Thyroid gland (tissue), 4 donors: Measurements from ENCODE around the gene MAF. TPM values are rescaled to one million over a fixed set of nuclear protein-coding genes. Genes with fewer than 3 reads are reported as not detected.

Experiments used
- DNase-seq, 2 donors: peaks; one replicate each; pipeline ENCODE4 v3.0.0-alpha.2; 2019
- H3K27ac ChIP-seq, 3 donors: fragments of 200-600 bp; sonication (generic); 1 replicate in 2 of 3; 2 replicates in 1 of 3; pipeline ENCODE4 v1.5.1; 2016 to 2019; ENCODE audit warnings: mild to moderate bottlenecking in 1 of 3, moderate library complexity in 1 of 3
- H3K27me3 ChIP-seq: fragments of 200-600 bp; sonication (generic); one replicate; pipeline ENCODE4 v1.5.1; 2019
- H3K36me3 ChIP-seq, 2 donors: fragments of 200-600 bp; sonication (generic); one replicate each; pipeline ENCODE4 v1.5.1; 2016 to 2019
- H3K4me1 ChIP-seq, 2 donors: fragments of 200-600 bp; sonication (generic); one replicate each; pipeline ENCODE4 v1.5.1; 2017 to 2019
- H3K4me3 ChIP-seq, 3 donors: fragments of 200-600 bp; sonication (generic); replicated peaks in 1 of 3; 1 replicate in 2 of 3; 2 replicates in 1 of 3; pipeline ENCODE4 v1.5.1; 2016; ENCODE audit warnings: mild to moderate bottlenecking in 1 of 3
- H3K9me3 ChIP-seq: fragments of 200-600 bp; sonication (generic); one replicate; pipeline ENCODE4 v1.5.1; 2017
- POLR2A ChIP-seq, 2 donors: fragments of 450-650 bp; IDR thresholded peaks; one replicate each; pipeline ENCODE4 v1.6.1; 2017; ENCODE audit warnings: antibody characterized with exemption in 2 of 2, mild to moderate bottlenecking in 2 of 2, moderate library complexity in 1 of 2
- WGBS, 2 donors: methylation state at CpG; one replicate each; pipeline ENCODE4 v1.1.5; 2017; 5-methylcytosine and 5-hydroxymethylcytosine counted together
- intact Hi-C: fragments of 100-400 bp; cut with DNase I; formaldehyde crosslinking; loops from one replicate; pipeline ENCODE4 v1.15.1; 2023
- total RNA-seq, 4 donors: library from RNA; depleted of rRNA; stranded (reverse); fragments of >200 nt; gene quantifications; one replicate each; pipeline ENCODE4 v1.2.3, GENCODE V29; 2016
- TF ChIP-seq, protein P1 (sequence below), 6 experiments: fragments of 200-600 bp in 3 of 6; fragments of 450-650 bp in 3 of 6; sonication (generic) in 3 of 6; IDR thresholded peaks; one replicate each; pipeline ENCODE4 v1.5.1; 2016 to 2019; ENCODE audit warnings: antibody characterized with exemption in 6 of 6, mild to moderate bottlenecking in 2 of 6, inconsistent platforms in 1 of 6, moderate library complexity in 1 of 6

MAF gene
- total RNA-seq, 4 donors from 2014 or later = 59.7 to 158 (median 67.1) TPM

DNA sequence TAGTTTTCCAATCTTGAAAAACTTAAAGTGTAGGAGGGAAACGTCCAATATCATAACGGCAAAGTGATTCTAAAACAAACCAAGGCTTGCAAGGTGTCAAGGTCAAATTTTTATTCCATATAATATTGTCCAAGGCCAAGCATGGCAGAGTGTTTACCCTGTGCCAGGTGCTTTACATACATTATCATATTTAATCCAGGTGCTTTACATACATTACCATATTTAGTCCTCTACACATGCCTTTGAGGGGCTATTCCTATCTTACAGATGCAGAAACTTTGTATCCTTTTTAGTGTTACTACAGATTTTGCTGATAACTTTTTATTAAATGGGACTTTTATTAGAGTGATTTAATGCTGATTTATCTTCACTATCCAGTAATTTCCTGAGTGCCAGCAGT, 23.9 kb downstream of the MAF start:
- WGBS, 2 donors = 84 to 93% methylated on average over 2 of the region's 2 CpGs
- Histone ChIP-seq H3K9me3 (no peaks in the 10 kb centered on the region), H3K27me3 (no peaks in the 10 kb centered on the region), H3K36me3 (no peaks in the 10 kb centered on the region), H3K27ac (no peak overlapping the region), H3K4me3 (no peak overlapping the region), H3K4me1 (peaks cover 15 to 32% of the 10 kb centered on the region in 2 donors)
- intact Hi-C loops = no loop called here
- no peak for TF ChIP-seq POLR2A (IDR thresholded peaks at IDR 0.05)
- TF ChIP-seq, protein P1, sequence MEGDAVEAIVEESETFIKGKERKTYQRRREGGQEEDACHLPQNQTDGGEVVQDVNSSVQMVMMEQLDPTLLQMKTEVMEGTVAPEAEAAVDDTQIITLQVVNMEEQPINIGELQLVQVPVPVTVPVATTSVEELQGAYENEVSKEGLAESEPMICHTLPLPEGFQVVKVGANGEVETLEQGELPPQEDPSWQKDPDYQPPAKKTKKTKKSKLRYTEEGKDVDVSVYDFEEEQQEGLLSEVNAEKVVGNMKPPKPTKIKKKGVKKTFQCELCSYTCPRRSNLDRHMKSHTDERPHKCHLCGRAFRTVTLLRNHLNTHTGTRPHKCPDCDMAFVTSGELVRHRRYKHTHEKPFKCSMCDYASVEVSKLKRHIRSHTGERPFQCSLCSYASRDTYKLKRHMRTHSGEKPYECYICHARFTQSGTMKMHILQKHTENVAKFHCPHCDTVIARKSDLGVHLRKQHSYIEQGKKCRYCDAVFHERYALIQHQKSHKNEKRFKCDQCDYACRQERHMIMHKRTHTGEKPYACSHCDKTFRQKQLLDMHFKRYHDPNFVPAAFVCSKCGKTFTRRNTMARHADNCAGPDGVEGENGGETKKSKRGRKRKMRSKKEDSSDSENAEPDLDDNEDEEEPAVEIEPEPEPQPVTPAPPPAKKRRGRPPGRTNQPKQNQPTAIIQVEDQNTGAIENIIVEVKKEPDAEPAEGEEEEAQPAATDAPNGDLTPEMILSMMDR (IDR thresholded peaks at IDR 0.05) = no peak
- DNase-seq = no peak

DNA sequence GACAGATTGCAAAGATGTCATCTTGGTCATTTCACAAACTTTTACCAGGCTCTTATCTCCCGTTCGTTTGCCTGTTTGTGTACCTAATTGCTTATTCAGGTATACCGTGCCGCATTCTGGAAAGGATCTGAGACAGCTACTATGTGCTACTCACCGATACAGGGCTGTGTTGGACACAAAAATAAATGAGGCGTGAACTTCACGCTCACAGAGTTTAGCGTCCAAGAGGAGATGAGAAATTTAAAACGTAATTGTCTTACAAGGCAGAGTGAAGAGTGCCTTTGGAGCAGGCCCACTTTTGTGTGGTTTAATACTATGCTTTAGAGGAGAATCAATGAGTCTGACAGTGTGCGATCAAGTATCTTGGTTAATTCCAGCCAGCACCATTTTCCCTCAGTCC, 26.7 kb downstream of the MAF start:
- TF ChIP-seq, protein P1 (IDR thresholded peaks at IDR 0.05) = no peak
- TF ChIP-seq POLR2A (IDR thresholded peaks at IDR 0.05) = no peak
- Histone ChIP-seq H3K4me3 (no peak overlapping the region), H3K36me3 (no peaks in the 10 kb centered on the region), H3K9me3 (no peaks in the 10 kb centered on the region), H3K4me1 (peaks cover 3 to 9% of the 10 kb centered on the region in 2 donors), H3K27me3 (no peaks in the 10 kb centered on the region), H3K27ac (peak overlapping the region in 2 of 3 donors; percentile 13 to 32)
- no peak for DNase-seq
- WGBS, 2 donors = 65 to 71% methylated on average over 10 of the region's 10 CpGs
- intact Hi-C loops = no loop called here

DNA sequence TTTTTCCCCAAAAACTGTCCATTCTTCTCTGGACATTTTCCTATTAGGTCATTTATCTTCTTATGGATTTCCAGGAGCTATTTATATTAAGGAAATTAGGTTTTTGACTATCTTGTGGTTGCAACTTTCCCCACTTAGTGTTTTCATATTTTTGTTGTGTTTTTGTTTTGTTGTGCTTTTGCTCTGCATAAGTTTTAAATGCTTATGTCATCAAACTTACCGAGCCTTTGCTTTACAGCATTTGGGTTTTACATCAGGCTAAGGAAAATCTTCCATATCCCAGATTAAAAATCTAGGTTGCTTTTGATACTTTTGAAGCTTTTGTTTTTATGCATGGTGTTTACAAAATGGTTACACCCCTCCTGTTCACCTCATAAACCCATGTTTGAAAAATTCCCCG, 27.5 kb downstream of the MAF start:
- no peak overlapping the region for H3K27ac ChIP-seq
- no peaks in the 10 kb centered on the region for H3K27me3 ChIP-seq
- intact Hi-C loops = no loop called here
- DNase-seq = no peak
- no peaks in the 10 kb centered on the region for H3K36me3 ChIP-seq
- 72 to 73% methylated on average over 2 of the region's 2 CpGs for WGBS, 2 donors
- H3K4me3 ChIP-seq = no peak overlapping the region
- no peaks in the 10 kb centered on the region for H3K9me3 ChIP-seq
- TF ChIP-seq, protein P1 (IDR thresholded peaks at IDR 0.05) = no peak
- TF ChIP-seq POLR2A (IDR thresholded peaks at IDR 0.05) = no peak
- H3K4me1 ChIP-seq = peaks cover 3 to 7% of the 10 kb centered on the region in 2 donors

DNA sequence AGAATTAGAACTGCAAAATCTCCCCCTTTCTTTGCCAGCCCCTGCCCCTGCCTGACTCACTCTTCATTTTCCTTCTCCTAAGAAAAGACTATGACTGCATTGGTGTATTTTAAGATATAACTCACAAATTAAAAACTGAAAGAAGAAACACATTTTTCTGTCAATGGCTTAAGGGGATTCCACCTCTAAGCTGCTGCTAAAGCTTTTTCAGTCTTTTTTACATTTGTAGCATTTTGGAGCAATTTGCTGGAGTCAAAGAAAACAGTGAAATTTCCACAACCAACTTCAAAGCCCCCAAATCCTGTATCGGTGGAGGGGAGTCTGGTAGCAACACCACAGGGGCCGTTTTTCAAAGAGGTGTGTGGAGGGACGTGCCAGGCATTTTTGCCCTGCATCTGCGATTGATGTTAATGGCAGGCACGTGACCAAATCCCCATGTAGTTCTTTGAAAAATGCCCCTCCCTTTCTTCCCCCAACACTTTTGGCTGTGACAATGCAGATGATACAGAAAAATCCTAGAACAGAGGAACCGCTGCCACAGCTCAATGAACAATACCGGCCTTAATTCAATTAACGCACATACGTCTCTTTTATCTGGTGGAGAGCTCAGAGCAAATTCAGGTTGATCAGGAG, 28.5 kb downstream of the MAF start:
- Histone ChIP-seq H3K36me3 (no peaks in the 10 kb centered on the region), H3K27ac (peak overlapping the region in 1 of 3 donors; percentile 4), H3K4me3 (no peak overlapping the region), H3K9me3 (no peaks in the 10 kb centered on the region), H3K4me1 (peaks cover 3 to 7% of the 10 kb centered on the region in 2 donors), H3K27me3 (no peaks in the 10 kb centered on the region)
- TF ChIP-seq, protein P1 (IDR thresholded peaks at IDR 0.05) = no peak
- TF ChIP-seq POLR2A (IDR thresholded peaks at IDR 0.05) = no peak
- 75 to 76% methylated on average over 9 of the region's 9 CpGs for WGBS, 2 donors
- DNase-seq = no peak
- intact Hi-C loops = no loop called here

DNA sequence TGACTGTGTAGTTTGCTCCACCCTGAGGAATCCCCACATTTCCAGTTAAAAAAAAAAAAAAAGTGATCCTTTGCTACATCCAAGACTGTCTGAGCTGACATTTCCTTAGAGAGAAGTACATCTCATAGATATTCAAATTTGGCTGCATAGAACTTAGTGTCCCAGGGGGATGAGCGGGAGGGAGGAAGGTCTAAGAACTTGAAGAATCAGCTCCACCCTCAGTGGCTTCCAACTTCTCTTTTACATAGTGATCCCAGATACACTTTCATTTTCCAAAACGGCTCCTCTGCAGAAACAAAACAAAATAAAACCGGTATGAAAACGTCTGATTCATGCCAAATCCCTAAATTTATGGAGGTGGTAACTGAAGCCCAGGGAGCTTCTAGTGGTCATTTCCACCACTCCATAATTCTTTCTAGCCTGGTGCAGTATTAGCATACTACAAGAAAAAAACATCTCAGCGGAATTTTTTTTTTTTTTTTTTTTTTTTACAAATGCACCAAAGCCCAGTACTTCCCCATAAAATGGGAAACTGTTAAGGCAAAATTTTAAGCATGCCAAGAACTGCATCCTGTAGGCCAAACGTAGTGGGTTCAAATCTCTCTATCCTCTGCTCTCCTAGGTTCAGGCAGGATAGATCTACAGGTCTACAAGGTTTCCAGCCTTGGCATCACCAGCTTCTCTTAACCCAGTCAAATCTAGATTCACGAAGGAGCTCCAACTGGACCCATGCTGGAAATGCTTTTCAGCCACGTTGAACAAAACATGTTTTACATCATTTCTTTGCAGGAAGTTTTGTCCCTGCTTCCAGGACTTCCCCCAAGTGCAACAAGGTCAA, 29.3 kb downstream of the MAF start:
- WGBS, 2 donors = 60 to 65% methylated on average over 8 of the region's 8 CpGs
- H3K9me3 ChIP-seq = no peaks in the 10 kb centered on the region
- intact Hi-C loops = no loop called here
- H3K36me3 ChIP-seq = no peaks in the 10 kb centered on the region
- no peak for TF ChIP-seq POLR2A (IDR thresholded peaks at IDR 0.05)
- TF ChIP-seq, protein P1 (IDR thresholded peaks at IDR 0.05) = no peak
- H3K27me3 ChIP-seq = no peaks in the 10 kb centered on the region
- DNase-seq = no peak
- H3K4me1 ChIP-seq = peaks cover 3 to 7% of the 10 kb centered on the region in 2 donors
- H3K27ac ChIP-seq = no peak overlapping the region
- no peak overlapping the region for H3K4me3 ChIP-seq
